ENCODE results near the gene ARHGEF17.

ARHGEF17 gene

DNA sequence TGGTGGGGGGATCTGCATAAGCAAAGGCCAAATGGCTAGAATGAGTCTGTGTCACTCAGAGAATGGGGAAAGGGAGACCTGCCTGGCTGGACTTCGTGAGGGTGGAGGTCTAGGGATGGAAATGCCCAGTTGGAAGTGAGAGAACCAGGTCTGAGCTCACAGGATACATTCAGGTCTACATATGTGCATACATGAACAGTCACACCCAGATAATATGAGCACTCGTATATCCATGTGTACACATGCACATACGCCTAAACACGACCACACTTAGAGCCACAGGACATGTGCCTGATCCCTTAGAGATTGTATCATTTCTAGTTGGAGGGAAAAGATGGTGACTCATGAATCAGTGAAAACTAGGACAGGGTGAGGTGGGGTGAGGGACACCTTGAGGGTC is 47.0 kb downstream of the ARHGEF17 start:
- no peak for DNase-seq (ENCODE audit: low read depth in 1 of 2, low spot score in 1 of 2)

DNA sequence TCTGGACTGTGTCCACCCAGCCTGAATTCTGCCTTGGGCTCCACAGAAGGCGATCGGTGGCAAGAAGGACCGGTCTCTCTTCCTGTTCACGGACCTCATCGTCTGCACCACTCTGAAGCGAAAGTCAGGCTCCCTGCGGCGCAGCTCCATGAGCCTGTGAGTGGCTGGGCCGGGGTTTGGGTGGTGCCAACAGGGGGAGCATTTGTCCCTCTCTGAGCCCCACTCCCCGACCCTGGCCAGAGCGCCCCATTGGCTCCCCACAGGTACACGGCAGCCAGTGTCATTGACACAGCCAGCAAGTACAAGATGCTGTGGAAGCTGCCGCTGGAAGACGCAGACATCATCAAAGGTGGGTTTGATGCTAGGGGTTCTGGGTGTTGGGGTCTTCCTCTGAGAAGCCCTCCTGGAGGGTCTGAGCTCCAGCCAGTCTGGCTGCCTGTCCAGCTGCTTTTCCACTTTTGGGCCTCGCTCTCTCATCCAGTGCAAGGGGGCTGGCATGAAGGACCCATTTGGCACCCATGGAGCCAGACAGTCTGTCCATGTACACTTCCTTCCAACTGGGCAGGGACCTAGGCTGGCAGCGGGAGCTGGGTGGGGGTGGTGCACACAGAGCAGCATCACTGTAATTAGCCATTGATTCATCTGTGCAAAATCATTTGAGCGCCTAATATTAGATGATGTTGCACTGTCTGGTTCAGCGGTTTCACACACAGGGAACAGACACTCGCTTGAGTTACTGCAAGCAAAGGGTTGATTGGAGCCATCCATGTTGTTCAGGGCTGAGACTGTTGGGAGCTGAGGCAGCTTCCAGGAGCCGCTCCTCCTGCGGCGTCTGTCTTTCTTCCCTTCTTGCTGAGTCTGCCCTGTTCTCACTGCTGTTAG is 49.1 kb downstream of the ARHGEF17 start:
- DNase-seq (ENCODE audit: low read depth in 1 of 2, low spot score in 1 of 2), result no peak
- no peak for TF ChIP-seq JUND (IDR thresholded peaks at IDR 0.05; ENCODE audit: low read depth)
- in situ Hi-C loops (cut with HindIII; ENCODE audit: low pct_unique_long_range_greater_than_20kb, low sequenced_read_pairs), result no loop called here

More for the DNA sequence above, 47.0 kb downstream of the ARHGEF17 start:
- in situ Hi-C loops (cut with HindIII; ENCODE audit: low pct_unique_long_range_greater_than_20kb, low sequenced_read_pairs), result no loop called here
- TF ChIP-seq JUND (IDR thresholded peaks at IDR 0.05; ENCODE audit: low read depth), result no peak

DNA sequence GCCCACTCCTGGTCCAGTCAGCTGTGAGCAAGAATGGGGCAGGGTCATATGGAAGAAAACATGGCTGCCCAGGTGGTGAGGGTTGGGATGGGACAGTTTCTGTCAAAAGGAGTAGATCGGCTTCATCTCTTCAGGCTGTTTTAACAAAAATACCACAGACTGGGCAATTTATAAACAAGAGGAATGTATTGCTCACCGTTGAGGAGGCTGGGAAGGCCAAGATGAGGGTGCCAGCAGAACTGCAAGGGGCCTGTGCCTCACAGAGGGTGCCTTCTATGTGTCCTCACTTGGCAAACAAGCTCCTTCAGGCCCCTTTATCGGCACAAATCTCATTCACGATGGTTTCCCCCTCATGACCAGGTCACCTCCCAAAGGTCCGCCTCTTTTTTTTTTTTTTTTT is 50.0 kb downstream of the ARHGEF17 start:
- TF ChIP-seq JUND (IDR thresholded peaks at IDR 0.05; ENCODE audit: low read depth), result no peak

DNA sequence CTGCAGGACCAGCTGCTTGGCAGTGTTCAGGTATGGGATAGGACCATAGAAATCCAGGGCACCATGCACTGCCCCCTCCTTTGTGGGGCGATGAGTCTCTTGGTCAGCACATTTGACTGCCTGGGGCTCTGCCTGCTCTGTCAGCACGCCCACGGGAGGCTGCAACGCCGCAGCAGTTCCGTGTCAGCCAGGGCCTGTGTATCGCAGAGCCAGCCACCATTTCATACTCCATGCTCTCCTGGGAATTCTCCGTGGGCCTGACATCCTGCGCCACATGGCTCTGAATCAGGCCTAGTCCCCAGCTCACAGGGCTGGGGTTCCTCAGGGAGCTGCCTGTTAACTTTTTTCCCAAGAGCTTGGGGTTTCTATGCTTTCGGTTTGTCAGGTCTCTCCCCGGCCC is 51.3 kb downstream of the ARHGEF17 start:
- no peak for TF ChIP-seq JUND (IDR thresholded peaks at IDR 0.05; ENCODE audit: low read depth)
- in situ Hi-C loops (cut with HindIII; ENCODE audit: low pct_unique_long_range_greater_than_20kb, low sequenced_read_pairs), result no loop called here
- DNase-seq (ENCODE audit: low read depth in 1 of 2, low spot score in 1 of 2), result no peak

More for the DNA sequence above, 50.0 kb downstream of the ARHGEF17 start:
- no peak for DNase-seq (ENCODE audit: low read depth in 1 of 2, low spot score in 1 of 2)
- in situ Hi-C loops (cut with HindIII; ENCODE audit: low pct_unique_long_range_greater_than_20kb, low sequenced_read_pairs), result no loop called here

DNA sequence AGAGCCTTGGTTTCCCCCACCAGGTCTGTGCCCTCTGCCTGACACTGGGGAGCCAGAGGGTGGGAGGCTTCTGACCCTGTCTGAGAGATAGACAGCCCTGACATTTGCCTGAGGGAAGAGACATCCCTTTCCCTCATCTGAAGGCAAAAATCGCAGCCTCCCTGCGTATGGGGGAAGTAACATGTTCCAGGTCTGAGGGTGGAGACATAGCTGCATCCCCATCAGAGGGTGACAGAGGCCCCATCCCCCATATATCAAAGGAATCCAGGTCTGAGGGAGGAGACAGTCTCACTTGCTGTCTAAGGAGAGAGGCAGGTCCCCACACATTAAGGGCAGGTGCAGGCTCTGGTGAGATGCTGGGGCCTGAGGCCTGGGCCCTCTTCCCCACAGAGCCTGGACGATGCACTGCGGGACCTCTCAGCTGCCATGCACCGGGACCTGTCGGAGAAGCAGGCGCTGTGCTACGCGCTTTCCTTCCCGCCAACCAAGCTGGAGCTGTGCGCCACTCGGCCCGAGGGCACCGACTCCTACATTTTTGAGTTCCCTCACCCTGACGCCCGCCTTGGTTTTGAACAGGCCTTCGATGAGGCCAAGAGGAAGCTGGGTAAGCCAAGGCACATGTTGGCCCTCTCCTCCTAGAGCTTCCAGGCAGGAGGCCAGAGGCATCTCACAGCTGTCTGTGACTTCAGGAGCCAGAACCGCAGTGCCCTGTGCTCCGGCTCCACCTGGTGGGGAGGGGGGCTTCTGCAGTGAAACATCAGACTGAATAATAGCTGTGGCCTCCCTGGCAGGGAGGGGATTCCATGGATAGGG is 52.1 kb downstream of the ARHGEF17 start:
- peak; percentile 56 to 61 for DNase-seq (ENCODE audit: low read depth in 1 of 2, low spot score in 1 of 2)
- in situ Hi-C loops (cut with HindIII; ENCODE audit: low pct_unique_long_range_greater_than_20kb, low sequenced_read_pairs), result no loop called here
- TF ChIP-seq JUND (IDR thresholded peaks at IDR 0.05; ENCODE audit: low read depth), result no peak

DNA sequence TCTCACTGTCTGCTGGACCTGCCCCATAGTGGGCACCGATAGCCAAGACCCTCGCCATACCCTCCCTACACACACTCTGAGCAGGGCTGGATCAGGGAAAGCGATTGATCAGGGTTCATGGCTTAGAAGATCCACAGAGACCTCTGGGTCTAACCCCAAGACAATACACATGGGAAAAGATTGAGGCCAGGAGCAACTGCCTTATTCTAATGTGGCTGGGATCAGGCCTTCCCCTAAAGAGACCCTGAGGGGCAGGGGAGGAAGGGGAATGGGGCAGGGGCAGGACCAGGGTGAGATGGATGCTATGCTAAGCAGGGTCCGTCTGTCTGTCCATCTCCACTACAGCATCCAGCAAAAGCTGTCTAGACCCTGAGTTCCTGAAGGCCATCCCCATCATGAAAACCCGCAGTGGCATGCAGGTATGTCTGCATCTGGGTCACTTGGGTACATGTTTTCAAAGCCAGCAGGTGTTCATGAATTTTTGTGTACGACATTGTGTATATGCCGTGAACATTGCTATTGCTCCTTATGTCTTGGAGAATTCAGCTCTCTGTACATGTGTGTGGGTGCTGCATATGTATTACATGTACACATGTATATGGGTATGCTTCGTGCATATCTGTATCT is 52.8 kb downstream of the ARHGEF17 start:
- in situ Hi-C loops (cut with HindIII; ENCODE audit: low pct_unique_long_range_greater_than_20kb, low sequenced_read_pairs), result no loop called here
- TF ChIP-seq JUND (IDR thresholded peaks at IDR 0.05; ENCODE audit: low read depth), result no peak
- DNase-seq (ENCODE audit: low read depth in 1 of 2, low spot score in 1 of 2), result no peak

DNA sequence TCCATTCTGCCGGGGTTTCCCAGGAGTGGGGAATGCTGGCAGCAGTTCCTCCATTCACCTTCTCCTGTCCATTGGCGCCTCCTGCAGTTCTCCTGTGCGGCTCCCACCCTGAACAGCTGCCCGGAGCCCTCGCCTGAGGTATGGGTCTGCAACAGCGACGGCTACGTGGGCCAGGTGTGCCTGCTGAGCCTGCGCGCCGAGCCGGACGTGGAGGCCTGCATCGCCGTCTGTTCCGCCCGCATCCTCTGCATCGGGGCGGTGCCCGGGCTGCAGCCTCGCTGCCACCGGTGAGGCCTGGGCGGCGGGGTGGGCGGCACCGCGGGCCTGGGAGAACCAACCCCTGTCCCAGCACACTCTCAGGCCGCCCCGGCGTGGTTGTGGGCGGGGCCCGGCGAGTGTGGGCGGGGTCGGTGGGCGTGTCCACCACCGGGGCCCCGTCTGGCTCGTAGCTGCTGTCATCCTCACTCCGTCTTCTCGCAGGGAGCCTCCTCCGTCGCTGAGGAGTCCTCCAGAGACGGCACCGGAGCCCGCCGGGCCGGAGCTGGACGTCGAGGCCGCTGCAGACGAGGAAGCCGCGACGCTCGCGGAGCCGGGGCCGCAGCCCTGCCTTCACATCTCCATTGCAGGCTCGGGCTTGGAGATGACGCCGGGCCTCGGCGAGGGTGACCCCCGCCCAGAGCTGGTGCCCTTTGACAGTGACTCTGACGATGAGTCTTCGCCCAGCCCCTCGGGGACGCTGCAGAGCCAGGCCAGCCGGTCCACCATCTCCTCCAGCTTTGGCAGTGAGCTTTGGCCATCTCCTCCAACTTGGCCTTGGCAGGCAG is 54.1 kb downstream of the ARHGEF17 start:
- TF ChIP-seq JUND (IDR thresholded peaks at IDR 0.05; ENCODE audit: low read depth), result no peak
- DNase-seq (ENCODE audit: low read depth in 1 of 2, low spot score in 1 of 2), result no peak
- in situ Hi-C loops (cut with HindIII; ENCODE audit: low pct_unique_long_range_greater_than_20kb, low sequenced_read_pairs), result no loop called here

DNA sequence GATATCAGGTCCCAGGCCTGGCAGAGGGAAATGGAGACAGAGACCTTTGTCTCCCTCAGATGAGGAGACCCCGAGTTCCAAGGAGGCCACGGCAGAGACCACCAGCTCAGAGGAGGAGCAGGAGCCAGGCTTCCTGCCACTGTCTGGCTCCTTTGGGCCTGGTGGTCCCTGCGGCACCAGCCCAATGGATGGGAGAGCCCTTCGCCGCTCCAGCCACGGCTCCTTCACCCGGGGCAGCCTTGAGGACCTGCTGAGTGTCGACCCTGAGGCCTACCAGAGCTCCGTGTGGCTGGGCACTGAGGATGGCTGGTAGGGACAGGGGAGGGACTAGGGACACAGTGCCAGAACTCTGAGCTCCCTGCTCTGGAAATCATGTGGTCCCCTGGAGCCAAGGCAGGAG is 55.1 kb downstream of the ARHGEF17 start:
- in situ Hi-C loops (cut with HindIII; ENCODE audit: low pct_unique_long_range_greater_than_20kb, low sequenced_read_pairs), result no loop called here
- no peak for TF ChIP-seq JUND (IDR thresholded peaks at IDR 0.05; ENCODE audit: low read depth)
- DNase-seq (ENCODE audit: low read depth in 1 of 2, low spot score in 1 of 2), result no peak

DNA sequence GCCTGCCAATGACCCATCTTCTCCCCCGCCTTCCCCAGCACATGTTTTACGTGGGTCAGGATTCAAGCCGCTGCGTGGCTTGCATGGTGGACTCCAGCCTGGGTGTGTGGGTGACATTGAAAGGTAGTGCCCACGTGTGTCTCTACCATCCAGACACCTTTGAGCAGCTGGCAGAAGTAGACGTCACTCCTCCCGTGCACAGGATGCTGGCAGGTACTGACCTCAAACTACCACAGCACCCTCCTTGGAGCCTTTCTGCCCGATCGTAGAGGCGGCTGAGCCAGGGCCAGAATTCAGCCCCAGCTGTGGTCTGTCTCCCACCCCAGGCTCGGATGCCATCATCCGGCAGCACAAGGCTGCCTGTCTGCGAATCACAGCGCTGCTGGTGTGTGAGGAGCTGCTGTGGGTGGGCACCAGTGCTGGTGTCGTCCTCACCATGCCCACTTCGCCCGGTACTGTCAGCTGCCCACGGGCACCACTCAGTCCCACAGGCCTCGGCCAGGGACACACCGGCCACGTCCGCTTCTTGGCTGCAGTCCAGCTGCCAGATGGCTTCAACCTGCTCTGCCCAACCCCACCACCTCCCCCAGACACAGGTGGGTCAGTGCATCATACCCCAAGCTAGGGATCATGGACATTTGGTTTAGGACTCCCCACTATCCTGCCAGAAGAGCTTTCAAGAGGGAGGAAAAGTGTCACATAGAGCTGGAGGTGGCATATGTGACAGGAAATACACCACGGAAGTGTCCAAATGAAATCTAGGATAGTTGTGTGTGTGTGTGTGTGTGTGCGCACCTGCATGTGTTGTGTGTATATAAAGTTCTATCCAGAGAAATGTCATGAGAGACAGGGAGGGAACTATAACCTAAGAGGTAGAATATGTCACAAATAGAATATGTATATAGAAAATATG is 57.5 kb downstream of the ARHGEF17 start:
- in situ Hi-C loops (cut with HindIII; ENCODE audit: low pct_unique_long_range_greater_than_20kb, low sequenced_read_pairs), result no loop called here
- TF ChIP-seq JUND (IDR thresholded peaks at IDR 0.05; ENCODE audit: low read depth), result no peak
- no peak for DNase-seq (ENCODE audit: low read depth in 1 of 2, low spot score in 1 of 2)

DNA sequence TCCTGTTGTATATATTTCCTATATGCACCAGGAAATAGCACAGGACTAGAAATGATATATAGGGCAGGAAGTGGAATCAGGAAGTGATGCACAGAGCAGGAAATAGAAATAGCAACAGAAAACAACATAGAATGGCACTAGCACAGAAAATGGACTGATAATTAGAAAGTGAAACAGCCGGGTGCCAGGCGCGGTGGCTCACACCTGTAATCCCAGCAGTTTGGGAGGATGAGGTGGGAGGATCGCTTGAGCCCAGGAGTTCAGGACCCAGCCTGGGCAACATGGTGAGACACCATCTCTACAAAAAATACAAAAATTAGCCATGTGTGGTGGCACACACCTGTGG is 58.2 kb downstream of the ARHGEF17 start:
- in situ Hi-C loops (cut with HindIII; ENCODE audit: low pct_unique_long_range_greater_than_20kb, low sequenced_read_pairs), result no loop called here
- no peak for DNase-seq (ENCODE audit: low read depth in 1 of 2, low spot score in 1 of 2)
- TF ChIP-seq JUND (IDR thresholded peaks at IDR 0.05; ENCODE audit: low read depth), result no peak

DNA sequence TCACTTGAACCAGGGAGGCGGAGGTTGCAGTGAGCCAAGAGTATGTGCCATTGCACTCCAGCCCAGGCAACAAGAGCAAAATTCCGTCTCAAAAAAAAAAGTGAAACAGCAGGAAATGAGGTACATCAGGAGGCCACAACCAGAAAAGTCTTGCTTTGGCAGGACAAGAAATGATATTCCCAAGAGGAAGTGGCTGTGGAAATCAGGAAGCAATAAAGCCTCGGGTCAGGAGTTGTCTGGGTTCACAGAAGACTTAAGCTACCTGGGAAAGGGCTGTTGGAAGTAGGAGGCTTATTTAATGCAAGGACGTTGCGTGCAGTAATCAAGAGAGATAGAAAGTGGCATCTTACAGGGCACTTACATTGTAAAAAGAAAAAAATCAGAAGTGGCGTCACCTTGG is 58.9 kb downstream of the ARHGEF17 start:
- no peak for DNase-seq (ENCODE audit: low read depth in 1 of 2, low spot score in 1 of 2)
- TF ChIP-seq JUND (IDR thresholded peaks at IDR 0.05; ENCODE audit: low read depth), result no peak
- in situ Hi-C loops (cut with HindIII; ENCODE audit: low pct_unique_long_range_greater_than_20kb, low sequenced_read_pairs), result no loop called here
